ENCODE data around the gene MPPED1. TPM values are rescaled to one million over a fixed set of nuclear protein-coding genes. Genes with fewer than 3 reads are reported as not detected.

Gene MPPED1
- total RNA-seq = not detected in 2 replicates

GRCh38 chr22:43411869-43412807 is at the start of gene MPPED1:
Gene MPPED1, plus strand, starts transcription at chr22:43412014. Its CDS starts 12,972 bp downstream, at chr22:43424986.

Other genes with a start within 250 kb of the MPPED1 start
- gene TTLL12, start 224.9 kb upstream of the MPPED1 start, total RNA-seq = 32.6 and 34.9 TPM in 2 replicates
- gene SCUBE1, start 68.6 kb upstream of the MPPED1 start, total RNA-seq = 0.78 and 2.4 TPM in 2 replicates

Data from epithelial cell of alveolus of lung (primary cell).